ENCODE measurements around the gene ANKDD1A. TPM values are rescaled to one million over a fixed set of nuclear protein-coding genes. Genes with fewer than 3 reads are reported as not detected.

The ANKDD1A gene
- total RNA-seq, 4 donors from 2014 or later = 0.45 to 7.8 (median 2.4) TPM

DNA sequence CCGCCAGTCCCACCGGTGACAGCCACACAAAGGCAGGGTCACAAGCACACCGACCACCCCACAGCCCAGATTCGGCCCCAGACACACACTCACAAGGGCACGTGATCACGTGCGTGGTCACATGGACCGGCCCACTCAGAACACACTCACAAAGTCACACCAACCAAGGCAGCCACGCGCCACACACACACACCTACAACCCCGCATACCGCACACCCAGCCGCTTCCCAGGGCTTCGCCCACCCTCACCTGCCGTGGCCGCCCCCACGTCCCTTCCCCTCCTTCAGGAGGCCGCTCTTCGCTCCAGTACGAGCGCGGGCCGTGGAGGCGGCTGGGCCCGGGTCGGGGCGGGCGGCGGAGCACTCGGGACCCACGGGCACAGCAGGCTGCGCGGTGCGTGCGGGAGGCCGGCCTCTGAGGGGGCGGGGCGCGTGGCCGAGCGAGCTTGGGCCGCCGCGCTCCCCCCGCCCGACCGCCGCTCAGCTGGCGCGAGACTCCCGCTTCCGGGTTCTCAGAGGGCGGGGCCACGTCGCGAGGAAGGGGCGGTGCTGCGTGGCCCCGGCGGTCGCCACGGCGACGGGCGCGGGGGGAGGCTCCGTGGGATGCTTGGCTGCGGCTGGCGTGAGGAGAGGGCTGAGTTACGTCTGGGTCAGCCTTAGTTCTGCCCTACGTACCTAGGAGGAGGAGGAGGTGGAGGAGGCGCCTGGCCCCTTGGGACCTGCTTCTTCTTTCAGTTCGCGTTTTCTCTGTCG, 77.9 kb downstream of the ANKDD1A start, which contains the start of gene SPG21:
Gene SPG21 (minus strand): TSS at position 499 of the 752 bp plus-strand sequence. CDS start 6,345 bp downstream, outside the sequence.
- Histone ChIP-seq H3K27me3 (no peaks in the 10 kb centered on the region), H3K9me3 (no peaks in the 10 kb centered on the region), H3K27ac (peak within 1 kb of the TSS; percentile 89 to 97 (median 93)), H3K4me1 (peaks cover 9 to 47% (median 32%) of the 10 kb centered on the region in 3 donors), H3K36me3 (no peaks in the 10 kb centered on the region), H3K4me3 (peak within 1 kb of the TSS; percentile 87 to 97 (median 94))
- 0 to 1% methylated on average over 8 to 20 of the region's 75 CpGs for WGBS, 2 donors
- intact Hi-C loops (cut with DNase I) = no loop called here
- peak; percentile 49 for DNase-seq
- TF ChIP-seq POLR2A (IDR thresholded peaks at IDR 0.05) = peak in 3 of 4 donors; percentile 19 to 61 (median 53)
- TF ChIP-seq, protein P1, sequence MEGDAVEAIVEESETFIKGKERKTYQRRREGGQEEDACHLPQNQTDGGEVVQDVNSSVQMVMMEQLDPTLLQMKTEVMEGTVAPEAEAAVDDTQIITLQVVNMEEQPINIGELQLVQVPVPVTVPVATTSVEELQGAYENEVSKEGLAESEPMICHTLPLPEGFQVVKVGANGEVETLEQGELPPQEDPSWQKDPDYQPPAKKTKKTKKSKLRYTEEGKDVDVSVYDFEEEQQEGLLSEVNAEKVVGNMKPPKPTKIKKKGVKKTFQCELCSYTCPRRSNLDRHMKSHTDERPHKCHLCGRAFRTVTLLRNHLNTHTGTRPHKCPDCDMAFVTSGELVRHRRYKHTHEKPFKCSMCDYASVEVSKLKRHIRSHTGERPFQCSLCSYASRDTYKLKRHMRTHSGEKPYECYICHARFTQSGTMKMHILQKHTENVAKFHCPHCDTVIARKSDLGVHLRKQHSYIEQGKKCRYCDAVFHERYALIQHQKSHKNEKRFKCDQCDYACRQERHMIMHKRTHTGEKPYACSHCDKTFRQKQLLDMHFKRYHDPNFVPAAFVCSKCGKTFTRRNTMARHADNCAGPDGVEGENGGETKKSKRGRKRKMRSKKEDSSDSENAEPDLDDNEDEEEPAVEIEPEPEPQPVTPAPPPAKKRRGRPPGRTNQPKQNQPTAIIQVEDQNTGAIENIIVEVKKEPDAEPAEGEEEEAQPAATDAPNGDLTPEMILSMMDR (IDR thresholded peaks at IDR 0.05) = peak in 1 of 6 experiments; percentile 4

DNA sequence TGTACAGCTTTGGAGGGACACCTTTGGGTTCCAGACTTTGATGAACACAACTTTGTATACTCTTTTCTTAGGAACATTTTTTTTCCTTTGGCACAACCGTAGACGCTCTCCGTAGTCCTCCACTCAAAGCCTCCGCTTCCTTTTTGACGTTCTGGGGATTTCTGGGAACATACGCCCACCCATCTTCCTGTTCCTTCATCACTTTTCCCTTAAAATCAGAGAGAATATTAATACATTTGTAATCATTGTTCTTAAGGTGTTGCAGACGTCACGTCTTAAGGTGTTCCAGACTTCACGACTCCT, 78.4 kb downstream of the ANKDD1A start:
- Histone ChIP-seq H3K4me1 (peaks cover 4 to 42% (median 28%) of the 10 kb centered on the region in 3 donors), H3K36me3 (no peaks in the 10 kb centered on the region), H3K27ac (peak overlapping the region; percentile 89 to 97 (median 93)), H3K4me3 (peak overlapping the region; percentile 87 to 97 (median 94)), H3K9me3 (no peaks in the 10 kb centered on the region), H3K27me3 (no peaks in the 10 kb centered on the region)
- 1% methylated on average over 9 of the region's 9 CpGs for WGBS, 2 donors
- intact Hi-C loops (cut with DNase I) = no loop called here
- no peak for DNase-seq
- TF ChIP-seq, protein P1 (IDR thresholded peaks at IDR 0.05) = no peak
- TF ChIP-seq POLR2A (IDR thresholded peaks at IDR 0.05) = peak in 1 of 4 donors; percentile 3

DNA sequence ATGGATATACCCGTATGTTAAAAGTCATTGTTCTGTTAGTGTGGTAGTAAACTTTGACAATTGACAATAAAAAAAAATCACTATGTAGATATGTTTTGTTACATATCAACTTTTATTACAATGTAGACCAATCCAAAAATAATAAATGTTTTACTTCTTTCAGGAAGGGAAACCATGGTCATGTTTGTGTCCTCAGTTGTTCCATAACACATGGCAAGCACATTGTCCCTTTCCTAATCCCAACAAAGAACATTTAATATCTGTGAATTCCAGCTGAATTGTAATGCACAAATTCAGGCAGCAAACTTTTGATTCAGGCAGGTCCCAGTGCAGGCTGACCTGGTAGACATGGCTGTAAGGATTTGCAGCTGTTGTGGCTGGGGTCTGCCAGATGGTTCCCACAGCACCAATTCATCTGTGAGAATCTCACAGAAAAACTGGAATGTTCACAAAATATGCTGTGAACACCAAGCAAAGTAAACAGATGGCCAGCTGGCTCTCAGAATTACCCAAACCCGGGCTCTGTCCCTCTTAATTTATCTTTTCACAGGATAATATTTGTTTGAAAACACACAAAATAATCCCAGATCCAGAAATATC, 79.9 kb downstream of the ANKDD1A start:
- H3K36me3 ChIP-seq = no peaks in the 10 kb centered on the region
- no peak for DNase-seq
- 58 to 60% methylated on average over 2 of the region's 2 CpGs for WGBS, 2 donors
- peaks cover 4 to 30% (median 17%) of the 10 kb centered on the region in 3 donors for H3K4me1 ChIP-seq
- no peaks in the 10 kb centered on the region for H3K27me3 ChIP-seq
- no peak overlapping the region for H3K27ac ChIP-seq
- intact Hi-C loops (cut with DNase I) = no loop called here
- H3K9me3 ChIP-seq = no peaks in the 10 kb centered on the region
- no peak for TF ChIP-seq POLR2A (IDR thresholded peaks at IDR 0.05)
- TF ChIP-seq, protein P1 (IDR thresholded peaks at IDR 0.05) = no peak
- no peak overlapping the region for H3K4me3 ChIP-seq

DNA sequence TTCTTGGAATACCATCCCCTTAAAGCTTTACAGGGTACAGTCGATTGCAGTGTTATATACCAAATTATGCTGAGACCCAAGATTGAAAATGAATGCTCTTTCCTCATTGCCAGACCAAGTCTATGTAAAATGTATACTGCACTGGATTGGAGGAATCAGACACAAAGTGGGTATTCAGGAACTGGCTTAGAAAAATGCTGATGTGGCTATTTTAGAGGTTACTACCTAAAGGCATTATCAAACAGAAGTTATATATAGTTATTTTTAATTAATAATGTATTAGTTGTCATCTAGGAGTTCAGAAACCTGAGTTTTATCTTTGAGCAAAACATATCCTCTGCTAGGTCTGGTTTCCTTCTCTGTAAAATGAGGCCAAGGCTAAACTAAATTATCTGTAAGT, 81.6 kb downstream of the ANKDD1A start:
- WGBS, 2 donors = 38 to 53% methylated on average over 1 of the region's 1 CpG
- no peak for DNase-seq
- peaks cover 4 to 13% (median 8%) of the 10 kb centered on the region in 3 donors for H3K4me1 ChIP-seq
- H3K9me3 ChIP-seq = no peaks in the 10 kb centered on the region
- TF ChIP-seq, protein P1 (IDR thresholded peaks at IDR 0.05) = no peak
- TF ChIP-seq POLR2A (IDR thresholded peaks at IDR 0.05) = no peak
- no peak overlapping the region for H3K27ac ChIP-seq
- no peak overlapping the region for H3K4me3 ChIP-seq
- intact Hi-C loops (cut with DNase I) = no loop called here
- no peaks in the 10 kb centered on the region for H3K27me3 ChIP-seq
- no peaks in the 10 kb centered on the region for H3K36me3 ChIP-seq

DNA sequence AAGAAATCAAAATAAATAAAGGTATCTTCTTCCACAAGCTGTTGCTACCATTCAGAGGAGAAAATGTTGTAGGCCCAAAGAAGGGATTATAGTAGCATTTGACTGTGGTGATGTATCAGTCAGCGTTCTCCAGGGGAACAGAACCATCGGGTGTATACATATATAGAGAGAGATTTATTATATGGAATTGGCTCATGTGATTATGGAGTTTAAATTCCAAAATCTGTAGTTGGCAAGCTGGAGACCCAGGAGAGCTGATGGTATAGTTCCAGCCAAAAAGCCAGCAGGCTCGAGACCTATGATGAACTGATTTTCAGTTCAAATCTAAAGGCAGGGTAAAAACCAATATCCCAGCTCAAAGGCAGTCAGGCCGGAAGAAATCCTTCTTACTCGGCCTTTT, 85.4 kb downstream of the ANKDD1A start:
- H3K27me3 ChIP-seq = no peaks in the 10 kb centered on the region
- H3K36me3 ChIP-seq = peaks cover 0 to 6% (median 0%) of the 10 kb centered on the region in 3 donors
- H3K27ac ChIP-seq = no peak overlapping the region
- no peaks in the 10 kb centered on the region for H3K9me3 ChIP-seq
- H3K4me3 ChIP-seq = no peak overlapping the region
- no peaks in the 10 kb centered on the region for H3K4me1 ChIP-seq
- intact Hi-C loops (cut with DNase I) = no loop called here
- TF ChIP-seq POLR2A (IDR thresholded peaks at IDR 0.05) = no peak
- TF ChIP-seq, protein P1 (IDR thresholded peaks at IDR 0.05) = no peak
- no peak for DNase-seq
- WGBS, 2 donors = 77 to 82% methylated on average over 5 of the region's 5 CpGs

Data from esophagus squamous epithelium (tissue), 5 donors.